H1 (cell line): ENCODE results near the gene APOL2. TPM values are rescaled to one million over a fixed set of nuclear protein-coding genes. Genes with fewer than 3 reads are reported as not detected.

Source experiments
- CTCF ChIA-PET: fragments of 300-600 bp; sonication (Branson Sonifier 250); formaldehyde crosslinking; loops from one replicate; lab custom pipeline; 2021; ENCODE audit not compliant: partially characterized antibody; lab: Charles Lee
- POLR2A ChIA-PET: fragments of 300-600 bp; sonication (Branson Sonifier 250); formaldehyde crosslinking; loops from one replicate; lab custom pipeline; 2021; ENCODE audit warnings: inconsistent platforms; ENCODE audit not compliant: partially characterized antibody; lab: Charles Lee
- DNase-seq, 2 experiments: peaks; one replicate each; pipeline versions ENCODE4 v3.0.0 to v3.0.0-alpha.2; 2010 to 2022; ENCODE audit warnings: low spot score in 2 of 2, low read depth in 1 of 2, mixed read lengths in 1 of 2
- FAIRE-seq: peaks from 2 replicates; lab custom pipeline; 2011; peaks lifted over from hg19 to GRCh38; lab: Jason Lieb, UNC
- H2AFZ ChIP-seq: 2 replicates; pipeline ENCODE4 v1.8.1; 2012; ENCODE audit warnings: low read length, inconsistent platforms
- H2AK5ac ChIP-seq: 2 replicates; pipeline ENCODE4 v1.6.1; 2013; ENCODE audit warnings: low read depth, low read length
- H2BK120ac ChIP-seq: replicated peaks from 2 replicates; pipeline ENCODE3; 2013; ENCODE audit warnings: low read depth, low read length, inconsistent platforms
- H2BK12ac ChIP-seq: 2 replicates; pipeline ENCODE4 v1.6.1; 2013; ENCODE audit warnings: low read depth, low read length
- H2BK15ac ChIP-seq: 2 replicates; pipeline ENCODE4 v1.6.1; 2013; ENCODE audit warnings: low read length
- H2BK20ac ChIP-seq: 2 replicates; pipeline ENCODE4 v1.6.1; 2013; ENCODE audit warnings: low read length
- H2BK5ac ChIP-seq: 2 replicates; pipeline ENCODE4 v1.6.1; 2013; ENCODE audit warnings: low read depth, low read length
- H3K14ac ChIP-seq: 2 replicates; pipeline ENCODE4 v1.6.1; 2013; ENCODE audit warnings: inconsistent platforms; ENCODE audit not compliant: insufficient read length
- H3K18ac ChIP-seq: 2 replicates; pipeline ENCODE4 v1.6.1; 2013; ENCODE audit warnings: low read length; ENCODE audit errors: extremely low read depth
- H3K23ac ChIP-seq: 2 replicates; pipeline ENCODE4 v1.6.1; 2013; ENCODE audit warnings: inconsistent platforms; ENCODE audit not compliant: insufficient read length
- H3K23me2 ChIP-seq: 2 replicates; pipeline ENCODE4 v1.6.1; 2013; ENCODE audit warnings: low read depth, low read length
- H3K27ac ChIP-seq: 2 replicates; pipeline ENCODE4 v1.6.1; 2011; ENCODE audit warnings: low read depth, low read length, inconsistent platforms
- H3K27me3 ChIP-seq, 4 experiments: replicated peaks in 1 of 4; 1 replicate in 1 of 4; 2 replicates in 3 of 4; pipeline versions ENCODE4 v1.6.1 to v1.8.1; 2011 to 2013; ENCODE audit warnings: low read length in 3 of 4, mild to moderate bottlenecking in 3 of 4, inconsistent platforms in 2 of 4, mixed read lengths in 2 of 4, moderate library complexity in 1 of 4; ENCODE audit not compliant: control insufficient read depth in 3 of 4, insufficient read depth in 3 of 4; ENCODE audit errors: extremely low read depth in 1 of 4
- H3K36me3 ChIP-seq, 4 experiments: 2 replicates each; pipeline versions ENCODE4 v1.6.1 to v1.8.1; 2011 to 2013; ENCODE audit warnings: mild to moderate bottlenecking in 4 of 4, low read length in 3 of 4, moderate library complexity in 2 of 4, control low read depth in 1 of 4, inconsistent platforms in 1 of 4; ENCODE audit not compliant: insufficient read depth in 4 of 4, control insufficient read depth in 2 of 4
- H3K4ac ChIP-seq: replicated peaks from 2 replicates; pipeline ENCODE3; 2013; ENCODE audit warnings: low read length, low read depth, mixed read lengths, inconsistent platforms; ENCODE audit not compliant: insufficient read length
- H3K4me1 ChIP-seq, 4 experiments: replicated peaks in 1 of 4; 1 replicate in 1 of 4; 2 replicates in 3 of 4; pipeline versions ENCODE4 v1.6.1 to v1.8.1; 2011 to 2013; ENCODE audit warnings: low read length in 3 of 4, inconsistent platforms in 2 of 4, mixed read lengths in 1 of 4; ENCODE audit not compliant: insufficient read depth in 4 of 4, control insufficient read depth in 3 of 4
- H3K4me2 ChIP-seq, 2 experiments: 2 replicates each; pipeline versions ENCODE4 v1.6.1 to v1.8.1; 2011 to 2013; ENCODE audit warnings: low read depth in 2 of 2, low read length in 2 of 2, control low read depth in 1 of 2, inconsistent platforms in 1 of 2, mild to moderate bottlenecking in 1 of 2; ENCODE audit not compliant: insufficient read depth in 1 of 2
- H3K4me3 ChIP-seq, 4 experiments: fragments of 200-600, 300-600 bp in 1 of 4; sonication (generic), shearing (Covaris generic), sonication (Bioruptor Twin) in 1 of 4; 2 replicates each; pipeline versions ENCODE4 v1.5.1 to v1.8.1; 2011 to 2016; ENCODE audit warnings: low read length in 4 of 4, low read depth in 3 of 4, control low read depth in 2 of 4, inconsistent platforms in 2 of 4, mild to moderate bottlenecking in 2 of 4, mixed read lengths in 1 of 4, moderate library complexity in 1 of 4; ENCODE audit not compliant: insufficient read depth in 2 of 4; ENCODE audit errors: extremely low read depth in 1 of 4
- H3K56ac ChIP-seq: replicated peaks from 2 replicates; pipeline ENCODE3; 2013; ENCODE audit warnings: low read depth, mild to moderate bottlenecking, mixed read lengths, low read length, inconsistent platforms; ENCODE audit not compliant: insufficient read length
- H3K79me1 ChIP-seq: 2 replicates; pipeline ENCODE4 v1.6.1; 2013; ENCODE audit warnings: low read depth, low read length, control low read depth
- H3K79me2 ChIP-seq, 2 experiments: 2 replicates each; pipeline versions ENCODE4 v1.6.1 to v1.8.1; 2012 to 2013; ENCODE audit warnings: low read length in 2 of 2, mild to moderate bottlenecking in 2 of 2, inconsistent platforms in 1 of 2; ENCODE audit not compliant: insufficient read depth in 2 of 2, control insufficient read depth in 1 of 2
- H3K9ac ChIP-seq, 4 experiments: replicated peaks in 1 of 4; 1 replicate in 1 of 4; 2 replicates in 3 of 4; pipeline versions ENCODE4 v1.6.1 to v1.8.1; 2011 to 2013; ENCODE audit warnings: low read depth in 3 of 4, low read length in 3 of 4, control low read depth in 2 of 4, mild to moderate bottlenecking in 2 of 4, moderate library complexity in 2 of 4, inconsistent platforms in 1 of 4; ENCODE audit errors: extremely low read depth in 1 of 4
- H3K9me3 ChIP-seq, 2 experiments: 2 replicates each; pipeline versions ENCODE4 v1.6.1 to v1.8.1; 2012 to 2013; ENCODE audit warnings: mild to moderate bottlenecking in 2 of 2, moderate library complexity in 2 of 2, control low read depth in 1 of 2, inconsistent platforms in 1 of 2, low read depth in 1 of 2, low read length in 1 of 2, mixed read lengths in 1 of 2; ENCODE audit not compliant: insufficient read depth in 2 of 2
- H4K20me1 ChIP-seq, 2 experiments: replicated peaks in 1 of 2; 2 replicates each; pipeline versions ENCODE3 to v1.8.1; 2011 to 2013; ENCODE audit warnings: inconsistent platforms in 2 of 2, low read length in 2 of 2, mild to moderate bottlenecking in 1 of 2; ENCODE audit not compliant: insufficient read depth in 2 of 2, control insufficient read depth in 1 of 2
- H4K5ac ChIP-seq: 2 replicates; pipeline ENCODE4 v1.6.1; 2013; ENCODE audit warnings: low read length, low read depth, mixed read lengths, inconsistent platforms; ENCODE audit not compliant: insufficient read length
- H4K8ac ChIP-seq: 2 replicates; pipeline ENCODE4 v1.8.0; 2013; ENCODE audit warnings: mild to moderate bottlenecking, moderate library complexity, low read length, inconsistent platforms; ENCODE audit not compliant: insufficient read depth; ENCODE audit errors: extremely low read depth
- H4K91ac ChIP-seq: replicated peaks from 2 replicates; pipeline ENCODE3; 2013; ENCODE audit warnings: low read length, mixed read lengths, inconsistent platforms; ENCODE audit not compliant: insufficient read length
- SP1 ChIP-seq: IDR thresholded peaks from 2 replicates; pipeline ENCODE4 v1.6.1; 2011; ENCODE audit warnings: low read depth, low read length
- YY1 ChIP-seq: IDR thresholded peaks from 2 replicates; pipeline ENCODE4 v1.6.1; 2011; ENCODE audit warnings: low read depth, mild to moderate bottlenecking, low read length
- WGBS, 2 experiments: shearing (Covaris generic) in 1 of 2; methylation state at CpG; one replicate each; pipeline versions ENCODE4 v1.1.6 to v1.1.7; 2013 to 2015; ENCODE audit warnings: low lambda C conversion rate in 2 of 2, mixed read lengths in 2 of 2, inconsistent platforms in 1 of 2, low coverage in 1 of 2, missing lambda C conversion rate in 1 of 2; ENCODE audit not compliant: insufficient replicate concordance in 2 of 2, insufficient coverage in 1 of 2, insufficient read length in 1 of 2; ENCODE audit errors: extremely low coverage in 1 of 2, missing lambda C conversion rate in 1 of 2; 5-methylcytosine and 5-hydroxymethylcytosine counted together
- polyA plus RNA-seq, 7 experiments: library from polyadenylated mRNA; depleted of rRNA in 3 of 7; stranded (reverse) in 5 of 7; unstranded in 2 of 7; fragments of >200 nt in 5 of 7; fragments of 200-250 nt in 2 of 7; gene quantifications; 1 replicate in 5 of 7; 2 replicates in 1 of 7; 4 replicates in 1 of 7; pipeline versions ENCODE4 v1.2.1 to v1.2.3, GENCODE V29; 2011 to 2013; ENCODE audit warnings: missing spikeins in 2 of 7, mixed read lengths in 2 of 7
- total RNA-seq: library from RNA; stranded (reverse); fragmentation: NEBNext Ultra II Directional; extraction: Animal tissue kit (Norgen Biotek cat#: 25700); gene quantifications from 2 replicates; pipeline ENCODE4 v1.2.1, GENCODE V29; 2021

Gene APOL2
- total and polyA plus RNA-seq, 2 of the 8 experiments (the other 6 are each of a cell fraction or from before 2014, with no cell fraction given) = 8.1 to 11.0 TPM

GRCh38 chr22:36197065-36197440, 42.3 kb downstream of the APOL2 start:
- H3K27me3 ChIP-seq = no peaks in the 10 kb centered on the region
- no peaks in the 10 kb centered on the region for H3K79me1 ChIP-seq
- no peak overlapping the region for H3K4ac ChIP-seq
- WGBS, 2 experiments = 10% methylated on average over 4 of the region's 5 CpGs; no CpG with 5 or more reads in 1 of the 2 experiments
- H2BK20ac ChIP-seq = no peak overlapping the region
- H3K36me3 ChIP-seq = no peaks in the 10 kb centered on the region
- DNase-seq = peak in 1 of 2 experiments; percentile 15
- H3K27ac ChIP-seq = no peak overlapping the region; the same call in 1 of the 2 replicates
- peak overlapping the region; percentile 45; the same call in 1 of the 2 replicates for H2AFZ ChIP-seq
- no peaks in the 10 kb centered on the region for H3K23me2 ChIP-seq
- ChIA-PET CTCF (interaction anchor here (0.8 to 3.4 kb wide), 12 partner anchors 8 to 289 kb away, joined by 3 to 13 read pairs (median 4); no protein-coding TSS in a partner anchor), POLR2A (interaction anchor here (1.3 to 1.8 kb wide), 2 partner anchors 40 to 43 kb away, joined by 3 read pairs; partner anchors contain the start of gene APOL2)
- H3K79me2 ChIP-seq = no peaks in the 10 kb centered on the region
- no peak overlapping the region for H4K8ac ChIP-seq
- no peak overlapping the region for H2BK5ac ChIP-seq
- H3K4me3 ChIP-seq = peak overlapping the region in 1 of 4 experiments; percentile 5; a peak in 1 of 8 replicates
- no peaks in the 10 kb centered on the region for H3K9me3 ChIP-seq
- FAIRE-seq = peak; percentile 94
- H3K4me1 ChIP-seq = peaks cover 0 to 11% (median 9%) of the 10 kb centered on the region in 4 experiments; a peak in 6 of 7 replicates
- TF ChIP-seq YY1 = 0 out of 2 replicates have a peak, but pooled peaks have one; percentile 13
- TF ChIP-seq SP1 = no peak
- H4K20me1 ChIP-seq = no peaks in the 10 kb centered on the region
- no peak overlapping the region for H3K56ac ChIP-seq
- no peak overlapping the region for H3K9ac ChIP-seq
- H2BK12ac ChIP-seq = no peak overlapping the region
- no peak overlapping the region for H2BK120ac ChIP-seq
- peak overlapping the region in 1 of 2 experiments; percentile 34; a peak in 2 of 4 replicates for H3K4me2 ChIP-seq
- H3K23ac ChIP-seq = no peak overlapping the region
- H2AK5ac ChIP-seq = no peak overlapping the region
- no peak overlapping the region for H4K5ac ChIP-seq
- no peak overlapping the region for H3K14ac ChIP-seq
- H2BK15ac ChIP-seq = peak overlapping the region; percentile 72; the same call in 1 of the 2 replicates
- H3K18ac ChIP-seq = peak overlapping the region; percentile 32; the same call in 1 of the 2 replicates
- no peak overlapping the region for H4K91ac ChIP-seq
